A172 (cell line): ENCODE results near the gene ARL8A. TPM values are rescaled to one million over a fixed set of nuclear protein-coding genes. Genes with fewer than 3 reads are reported as not detected.
"Not testable (repeated sequence)": the region's sequence is repeated elsewhere in the genome, so short reads cannot be mapped to it uniquely, and the experiment has no call there.

Experiments used
- DNase-seq: peaks from one replicate; pipeline ENCODE4 v3.0.0-alpha.2; 2015; ENCODE audit warnings: low spot score
- total RNA-seq: library from RNA; depleted of rRNA; stranded (reverse); fragments of >200 nt; shearing (Covaris generic); gene quantifications from 2 replicates; pipeline ENCODE4 v1.2.3, GENCODE V29; 2014

The ARL8A gene
- total RNA-seq, 1 experiment from 2014 or later, result 42.6 TPM

DNA sequence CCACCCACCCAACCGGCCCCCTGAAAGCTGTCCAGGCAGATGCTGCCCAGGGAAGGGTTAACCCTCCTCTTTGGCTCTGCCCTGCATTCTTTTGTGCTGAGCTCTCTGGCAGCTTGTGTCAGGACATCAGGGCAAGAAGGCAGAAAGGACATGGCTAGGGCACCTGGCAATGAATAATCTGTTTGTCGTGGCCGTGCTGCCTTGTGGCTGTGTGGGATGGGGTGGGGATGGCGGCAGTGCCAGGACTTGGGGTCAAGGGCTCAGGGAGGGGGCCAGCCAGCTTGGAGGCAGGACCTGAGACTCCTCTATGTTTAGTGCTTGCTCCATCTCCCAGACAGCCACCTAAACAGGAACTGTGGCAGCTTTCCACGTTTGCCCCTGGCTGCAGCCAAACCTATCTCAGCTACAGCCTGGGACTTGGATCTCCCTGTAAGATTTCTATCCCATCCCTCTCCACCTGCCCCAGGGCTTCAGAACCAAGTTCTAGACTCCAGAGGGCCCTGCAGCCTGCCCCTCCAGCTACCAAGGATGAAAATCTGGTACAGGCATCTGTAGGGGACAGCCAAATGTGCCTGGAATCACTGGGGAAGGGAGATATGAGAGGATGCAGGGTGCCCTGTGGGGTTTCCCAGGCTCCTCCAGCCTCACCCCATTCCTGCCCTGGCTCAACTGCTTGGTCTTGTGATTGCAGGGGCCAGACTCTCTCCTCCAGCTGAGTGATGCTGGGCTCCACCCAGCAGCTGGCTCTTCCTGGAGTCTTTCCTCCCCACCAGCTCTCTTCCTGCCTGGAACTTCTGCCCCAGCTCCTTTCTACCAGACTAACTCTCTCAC, 31.5 kb downstream of the ARL8A start:
- DNase-seq, result peak; percentile 90

DNA sequence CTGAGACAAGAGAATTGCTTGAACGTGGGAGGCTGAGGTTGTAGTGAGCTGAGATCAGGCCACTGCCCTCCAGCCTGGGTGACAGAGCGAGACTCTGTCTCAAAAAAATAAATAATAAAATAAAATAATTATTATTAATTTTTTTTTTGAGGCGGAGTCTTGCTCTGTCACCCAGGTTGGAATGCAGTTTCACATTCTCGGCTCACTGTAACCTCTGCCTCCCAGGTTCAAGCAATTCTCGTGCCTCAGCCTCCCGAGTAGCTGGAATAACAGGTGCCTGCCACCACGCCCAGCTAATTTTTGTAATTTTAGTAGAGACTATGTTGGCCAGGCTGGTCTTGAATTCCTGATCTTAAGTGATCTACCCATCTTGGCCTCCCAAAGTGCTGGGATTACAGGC, 32.9 kb downstream of the ARL8A start:
- DNase-seq, result not testable (repeated sequence)

DNA sequence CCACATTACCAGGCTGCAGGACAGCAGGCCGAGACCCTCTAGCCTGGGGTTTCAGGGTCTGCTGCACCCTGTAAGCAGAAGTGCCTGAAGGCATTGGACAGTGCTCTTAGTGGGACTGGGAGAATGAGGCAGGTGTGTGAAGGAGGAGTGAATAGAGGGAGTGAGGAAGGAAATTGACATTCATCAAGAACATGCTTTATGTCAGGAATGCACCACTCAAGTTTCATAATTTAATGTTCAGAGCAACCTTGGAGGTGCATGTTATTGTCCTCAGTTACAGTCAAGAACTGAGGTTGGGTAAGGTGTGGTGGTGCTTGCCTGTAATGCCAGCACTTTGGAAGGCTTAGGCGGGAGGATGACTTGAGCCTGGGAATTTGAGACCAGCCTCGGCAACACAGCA, 33.6 kb downstream of the ARL8A start:
- no peak for DNase-seq

DNA sequence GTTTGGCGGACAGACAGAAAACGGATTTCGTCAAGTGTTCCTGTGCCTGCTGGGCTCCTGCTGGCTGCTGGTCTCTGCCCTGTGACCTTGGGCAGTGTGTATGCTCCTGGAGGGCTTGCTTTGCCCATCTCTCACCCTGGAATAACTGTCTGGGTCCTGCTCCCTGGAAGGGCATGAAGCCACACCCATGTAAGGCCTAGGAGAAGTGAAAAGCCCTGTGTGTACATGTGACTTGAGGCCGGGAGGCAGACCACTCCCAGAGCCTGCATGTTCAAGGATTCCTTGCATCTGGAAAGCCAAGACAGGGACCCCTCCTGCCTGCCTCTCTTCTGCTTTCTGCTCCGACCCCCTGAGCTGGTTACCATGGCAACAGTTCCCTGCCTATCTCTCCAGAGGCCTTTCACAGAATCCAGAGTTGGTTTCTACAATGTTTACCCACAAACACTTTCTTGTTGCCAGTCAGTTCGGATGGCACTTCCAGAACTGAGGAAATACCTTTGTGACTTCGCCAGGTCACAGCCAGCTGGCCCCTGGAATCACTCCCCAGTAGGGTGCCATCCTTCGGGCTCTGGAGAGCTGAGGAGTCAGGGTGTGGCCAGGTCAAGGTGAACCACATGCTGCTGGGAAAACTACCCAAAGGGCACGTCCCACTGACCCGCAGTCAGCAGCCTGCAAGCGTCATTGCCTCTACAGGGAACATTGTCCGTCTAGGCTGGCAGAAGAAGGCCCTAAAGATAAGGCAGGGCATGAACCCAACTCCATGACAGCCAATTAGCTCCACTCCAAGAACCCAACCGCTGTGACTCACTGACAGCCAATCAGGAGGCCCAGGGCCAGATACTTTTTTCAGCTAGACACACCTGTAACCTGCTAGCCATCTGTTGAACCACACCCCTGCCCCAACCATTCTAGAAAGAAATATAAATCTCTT, 36.5 kb downstream of the ARL8A start:
- DNase-seq, result peak; percentile 98

DNA sequence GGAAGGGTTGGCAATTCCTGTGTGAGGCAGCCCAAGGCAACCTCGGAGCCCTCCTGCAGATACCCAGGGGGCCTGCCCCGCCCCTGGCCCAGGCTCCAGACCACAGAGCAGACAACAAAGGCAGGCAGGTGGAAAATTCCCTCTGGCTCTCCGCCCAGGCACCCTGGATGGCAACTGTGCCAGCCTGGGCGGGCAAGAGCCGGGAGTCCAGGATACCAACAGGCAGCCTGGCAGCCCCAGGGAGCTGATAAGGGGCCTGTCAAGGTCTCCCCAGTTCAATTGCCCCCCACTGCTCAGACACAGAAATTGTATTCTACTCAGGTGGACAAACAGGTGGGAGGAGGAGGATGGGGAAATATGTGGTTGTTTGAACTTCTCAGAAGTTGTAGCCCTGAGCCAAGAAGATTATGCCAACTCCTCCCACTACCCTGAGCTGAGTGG, 37.2 kb downstream of the ARL8A start:
- DNase-seq, result peak; percentile 78

DNA sequence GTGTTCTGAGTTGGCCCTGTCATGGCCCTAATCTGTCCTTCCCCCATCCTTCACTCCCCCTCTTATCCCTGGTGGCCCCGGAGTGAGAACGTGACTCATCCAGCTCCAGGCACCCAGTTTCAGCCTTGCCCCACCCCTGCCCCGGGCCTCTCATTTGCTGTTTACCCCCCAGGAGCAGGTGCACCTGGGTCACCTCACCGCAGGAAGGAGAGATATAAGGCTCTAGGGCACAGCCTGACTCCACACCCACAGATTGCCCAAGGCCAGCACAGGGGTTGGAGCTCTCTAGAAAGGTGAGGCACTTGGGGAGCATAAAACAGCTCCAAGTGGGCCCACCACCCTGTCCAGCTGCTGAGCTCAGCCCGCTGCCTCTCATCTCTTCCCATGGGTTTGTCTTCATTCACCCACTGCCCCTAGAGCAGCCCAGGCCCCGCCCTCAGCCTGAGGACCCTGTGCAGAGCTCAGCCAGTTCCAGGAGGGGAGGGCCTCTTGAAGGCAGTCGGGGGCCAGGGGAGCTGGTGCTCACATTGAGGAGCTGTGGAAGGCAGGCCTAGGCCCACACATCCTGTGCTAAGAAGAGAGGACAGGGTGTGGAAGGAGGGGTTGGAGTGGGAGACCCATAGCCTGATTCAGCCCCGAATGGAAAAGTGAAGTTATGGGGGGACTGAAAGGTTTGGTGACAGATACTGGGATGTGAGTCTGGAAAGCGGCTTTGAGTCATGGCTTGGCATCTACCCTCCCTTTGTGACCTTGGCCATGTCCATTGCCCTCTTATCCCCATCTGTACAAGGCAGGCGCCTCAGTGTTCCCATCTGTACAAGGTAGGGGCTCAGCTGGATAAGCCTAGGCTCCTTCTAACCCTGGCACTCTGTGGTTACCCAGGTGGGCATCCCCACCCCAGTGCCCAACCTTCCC, 37.9 kb downstream of the ARL8A start:
- peak; percentile 91 for DNase-seq

DNA sequence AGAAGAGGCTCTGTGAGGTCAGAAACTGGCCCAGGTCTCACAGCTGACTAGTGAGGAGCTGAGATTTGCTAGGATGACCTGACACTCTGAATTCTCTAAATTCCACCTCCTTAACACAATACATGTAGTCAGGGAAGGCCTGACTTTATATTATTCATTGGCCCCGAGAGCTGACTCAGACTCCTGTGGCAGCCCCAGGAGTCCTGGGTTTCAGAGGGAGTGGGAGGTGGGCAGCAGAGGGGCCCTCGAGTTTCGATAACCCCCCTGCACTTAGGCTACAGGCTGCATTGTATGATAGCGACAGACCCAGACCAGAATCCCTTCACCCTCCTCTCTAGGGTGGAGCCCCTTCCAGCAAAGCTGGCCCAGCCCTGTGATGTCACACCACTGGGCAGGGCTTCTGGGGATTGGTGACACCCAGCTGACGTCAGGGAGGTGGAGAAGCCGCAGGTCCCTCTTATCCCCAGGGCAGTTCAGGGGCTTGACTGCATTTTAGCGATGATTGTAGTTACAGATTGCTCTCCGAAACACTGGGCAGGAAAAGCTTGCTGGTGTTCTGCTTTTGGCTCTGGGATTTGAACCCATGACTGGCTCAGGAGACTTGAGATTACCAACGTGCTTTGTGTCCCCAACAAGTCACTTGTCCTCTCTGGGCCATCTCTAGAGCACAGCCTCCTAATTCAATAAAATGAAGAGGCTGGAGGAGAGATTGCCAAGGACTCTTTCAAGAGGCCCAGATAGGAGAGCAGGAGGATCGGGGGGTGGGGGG, 38.8 kb downstream of the ARL8A start:
- DNase-seq, result peak; percentile 95

DNA sequence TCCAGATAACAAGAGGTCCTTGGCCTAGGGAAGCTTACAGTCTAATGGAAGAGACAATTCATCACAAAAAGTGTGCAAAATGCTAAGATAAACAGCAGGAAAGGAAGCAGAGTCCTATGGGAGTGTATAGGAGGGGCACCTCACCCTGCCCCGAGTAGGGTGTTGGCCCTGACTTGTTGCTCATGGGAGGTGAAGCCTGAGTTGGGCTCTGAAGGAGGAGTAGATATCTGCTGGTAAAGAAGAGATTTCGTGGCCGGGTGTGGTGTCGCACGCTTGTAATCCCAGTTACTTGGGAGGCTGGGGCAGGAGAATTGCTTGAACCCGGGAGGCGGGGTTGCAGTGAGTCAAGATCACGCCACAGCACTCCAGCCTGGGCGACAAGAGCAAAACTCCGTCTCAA, 40.5 kb downstream of the ARL8A start:
- DNase-seq, result no peak

DNA sequence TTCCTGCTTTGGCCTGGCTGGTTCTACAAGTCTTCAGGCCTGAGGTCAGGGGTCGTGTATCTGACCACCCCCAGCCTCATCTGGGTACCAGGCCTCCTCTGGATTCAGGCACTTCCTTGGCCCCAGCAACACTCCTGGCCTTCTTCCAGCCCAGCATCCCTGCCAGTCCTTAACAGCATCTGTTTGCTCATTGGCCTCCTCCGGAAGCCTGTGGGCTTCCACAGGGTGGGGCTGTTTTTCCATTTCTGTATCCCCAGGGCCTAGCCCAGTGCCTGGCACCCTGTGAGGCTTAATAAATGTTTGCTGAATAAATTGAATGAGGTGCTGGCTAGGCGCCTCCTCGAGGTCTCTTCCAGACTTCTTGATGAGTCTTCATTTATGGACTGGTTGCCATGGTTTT, 43.4 kb downstream of the ARL8A start:
- no peak for DNase-seq

DNA sequence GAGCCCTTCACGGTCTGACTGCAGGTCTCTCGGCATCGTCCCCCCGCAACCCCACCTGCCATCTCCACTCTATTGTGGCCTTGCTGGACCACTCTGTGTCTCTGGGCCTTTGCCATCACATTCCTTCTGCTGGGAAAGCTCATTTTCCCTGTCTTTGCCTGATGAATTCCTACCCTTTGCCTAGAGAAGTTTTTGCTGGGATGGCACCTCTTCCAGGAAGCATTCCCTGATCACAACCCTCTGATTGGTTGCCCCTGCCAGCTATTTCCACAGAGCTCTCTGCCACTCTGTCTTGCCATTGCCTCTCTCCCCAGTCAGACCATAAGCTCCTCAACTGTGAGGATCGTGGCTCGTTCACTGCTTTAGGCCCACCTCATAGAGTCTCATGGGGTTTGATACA, 50.7 kb downstream of the ARL8A start:
- no peak for DNase-seq

DNA sequence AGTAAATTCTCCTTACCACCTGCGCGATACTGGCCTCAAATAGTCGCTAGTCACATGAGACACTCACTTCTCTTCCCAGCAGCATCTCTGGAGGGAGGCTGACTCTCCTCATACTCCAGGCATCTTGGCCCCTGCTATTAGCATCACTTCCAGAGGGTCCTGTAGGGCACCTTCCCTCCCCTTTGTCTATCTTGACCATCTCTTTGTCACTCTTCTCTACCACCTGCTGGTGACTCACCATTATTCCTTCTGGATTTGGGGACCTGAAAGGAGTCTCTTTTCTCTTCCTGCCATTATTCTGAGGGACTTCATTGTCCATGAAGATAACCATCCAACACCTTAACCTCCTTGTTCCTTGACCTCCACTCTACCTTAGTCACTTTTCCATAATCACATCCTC, 53.5 kb downstream of the ARL8A start:
- no peak for DNase-seq

DNA sequence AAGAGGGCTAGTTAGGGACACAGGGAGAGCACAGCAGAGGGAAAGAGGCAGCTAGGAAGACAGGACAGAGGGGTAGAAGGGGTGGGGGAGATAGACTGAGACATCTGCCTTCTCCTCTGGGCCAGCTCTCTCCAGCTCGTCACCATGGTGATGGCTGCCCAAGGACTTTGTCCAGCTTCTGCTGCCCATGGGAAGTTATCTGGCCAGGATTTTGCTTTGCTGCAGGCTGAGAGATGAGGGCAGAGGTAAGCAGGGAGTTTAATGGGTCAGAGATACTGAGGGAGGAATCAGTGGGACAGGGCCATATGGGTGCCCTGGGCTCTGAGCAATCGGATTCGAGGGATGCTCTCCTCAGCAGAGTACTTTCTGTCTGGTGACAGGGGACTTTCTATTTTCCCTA, 56.3 kb downstream of the ARL8A start:
- no peak for DNase-seq

DNA sequence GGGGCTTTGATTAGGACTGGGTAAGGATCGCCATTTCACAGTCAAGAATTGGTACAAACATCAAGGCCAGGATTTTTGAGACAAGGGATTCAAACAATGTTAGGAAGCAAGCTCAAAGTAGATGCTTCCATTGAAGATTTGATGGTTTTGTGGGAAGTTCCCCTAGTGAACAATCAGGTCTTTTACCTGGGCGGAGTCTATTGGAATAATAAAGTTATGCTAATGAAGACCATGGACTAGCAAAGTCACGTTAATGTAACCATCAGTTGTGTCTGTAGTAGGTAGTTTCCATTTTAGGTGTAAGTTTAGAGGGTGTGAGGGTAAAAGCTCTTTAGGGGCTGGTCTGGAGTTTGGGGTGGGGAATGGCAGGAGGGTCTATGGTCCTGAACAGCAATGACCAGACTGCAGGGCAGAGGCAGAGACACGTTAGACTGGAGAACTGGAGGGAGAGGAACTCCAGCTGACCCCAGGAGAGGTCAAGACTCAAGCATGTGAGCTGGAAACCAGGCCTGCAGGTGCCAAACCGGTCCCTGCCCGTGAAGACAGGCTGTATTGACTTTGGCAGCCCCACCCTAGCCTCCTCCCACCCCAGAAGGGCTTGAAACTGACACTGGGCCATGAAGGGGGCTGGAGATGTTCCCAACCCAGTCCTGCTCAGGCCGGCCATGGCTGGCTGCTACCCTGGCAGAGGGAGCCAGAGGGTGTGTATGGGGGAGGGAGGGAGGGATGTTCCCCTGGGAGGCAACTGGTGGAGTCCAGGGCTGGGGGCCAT, 57.8 kb downstream of the ARL8A start:
- DNase-seq, result no peak

DNA sequence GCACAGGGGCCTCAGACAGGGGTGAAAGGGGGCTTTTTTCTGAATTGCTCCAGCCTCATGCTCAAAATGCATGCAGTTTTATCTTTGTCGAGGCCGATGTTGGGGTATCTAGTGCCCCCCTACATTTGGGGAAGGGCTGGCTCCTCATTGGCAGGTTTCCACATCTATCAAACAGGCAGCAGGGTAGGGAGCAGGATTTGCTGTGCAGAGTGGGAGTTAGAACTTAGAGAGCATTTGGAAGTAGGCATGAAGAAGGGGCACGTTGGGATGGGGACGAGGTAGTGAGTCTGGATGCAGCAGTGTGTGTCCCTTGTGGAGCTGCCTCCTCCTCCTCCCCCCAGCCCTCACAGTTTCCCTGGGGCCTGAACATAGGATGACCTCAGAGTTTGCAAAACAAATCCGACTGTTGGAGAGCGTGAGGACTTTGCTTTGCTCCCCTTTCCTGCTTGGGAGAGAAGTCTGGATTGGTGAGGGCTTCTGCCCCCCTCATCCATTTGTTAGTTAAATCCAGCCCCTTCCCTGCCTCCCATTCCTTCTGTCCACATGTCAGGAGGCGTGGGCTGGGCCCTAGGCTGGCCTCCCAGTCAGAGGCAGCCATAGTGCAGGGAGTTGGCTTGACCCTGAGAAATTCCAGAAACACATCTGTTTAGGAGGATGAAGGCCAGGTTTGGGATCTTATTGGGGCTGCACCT, 58.7 kb downstream of the ARL8A start:
- DNase-seq, result no peak

DNA sequence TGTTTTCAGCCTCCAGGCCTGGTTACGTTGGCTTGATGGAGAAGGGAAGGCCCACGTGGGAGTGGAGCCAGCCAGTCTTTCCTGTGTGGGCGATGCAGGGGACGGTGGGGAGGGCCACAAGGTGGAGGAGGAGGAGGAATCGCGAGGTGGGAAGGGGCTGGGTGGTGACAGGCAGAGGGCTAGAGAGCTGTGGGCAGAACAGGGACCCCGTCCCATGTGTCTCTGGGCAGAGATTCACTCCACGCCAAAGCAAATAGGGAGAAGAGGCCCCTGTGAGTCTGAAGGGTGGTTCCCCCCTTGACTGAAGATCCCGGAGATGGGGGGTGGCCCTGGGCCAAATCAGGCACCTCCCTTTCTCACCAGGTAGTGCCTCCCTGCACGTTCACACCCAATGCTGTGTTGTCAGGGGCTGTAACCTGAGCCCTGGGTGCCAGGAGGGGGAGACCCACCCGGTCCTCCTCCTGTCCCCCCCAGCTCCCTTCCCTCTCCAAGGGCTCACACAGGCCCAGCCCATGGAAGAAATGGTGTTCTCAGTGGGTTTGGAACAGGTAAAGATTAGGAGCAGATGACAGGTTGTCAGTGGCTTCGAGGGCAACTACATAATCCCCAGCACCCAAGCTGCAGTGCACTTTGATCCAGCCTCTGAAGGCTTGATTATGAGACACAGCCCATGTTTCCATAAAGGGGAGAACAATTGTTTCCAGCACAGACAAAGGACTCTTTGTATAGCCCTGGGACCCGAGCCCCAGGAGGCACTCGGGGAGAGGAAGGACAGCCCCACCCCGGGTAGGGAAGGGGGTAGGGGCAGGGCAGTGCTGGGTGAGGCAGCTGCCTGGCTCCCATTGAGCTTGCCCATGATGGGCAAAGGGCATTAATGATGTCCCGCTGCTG, 59.5 kb downstream of the ARL8A start:
- DNase-seq, result peak; percentile 55
